A549 (cell line): ENCODE data around the gene PGM5. TPM values are rescaled to one million over a fixed set of nuclear protein-coding genes. Genes with fewer than 3 reads are reported as not detected.

ENCODE experiments used
- ATAC-seq, 2 experiments: fragments of 200-7000 bp in 1 of 2; fragments of >200 bp in 1 of 2; cut with Nextera tagmentation in 1 of 2; cut with Tn5 transposase in 1 of 2; 3 replicates each; pipeline versions ENCODE4 v1.8.0 to v1.9.1; 2018 to 2020; ENCODE audit warnings: mild to moderate bottlenecking in 1 of 2, moderate library complexity in 1 of 2
- CTCF ChIA-PET: fragments of 300-600 bp; sonication (Branson Sonifier 250); formaldehyde crosslinking; extraction: SDS; loops from one replicate; lab custom pipeline; 2021; ENCODE audit warnings: antibody characterized with exemption, inconsistent platforms; lab: Yijun Ruan, JAX
- POLR2A ChIA-PET: fragments of 350-600 bp; formaldehyde crosslinking; extraction: SDS; loops from one replicate; lab custom pipeline; 2021; ENCODE audit warnings: antibody characterized with exemption, inconsistent platforms; lab: Yijun Ruan, JAX
- DNase-seq, 2 experiments: peaks; one replicate each; pipeline versions ENCODE4 v3.0.0 to v3.0.0-alpha.2; 2011 to 2016; ENCODE audit warnings: low read depth in 1 of 2, low spot score in 1 of 2
- FAIRE-seq: peaks from 2 replicates; lab custom pipeline; 2011; peaks lifted over from hg19 to GRCh38; lab: Jason Lieb, UNC
- H3K27ac ChIP-seq, 2 experiments: fragments of >200 bp; sonication (Bioruptor Twin); formaldehyde crosslinking; 3 replicates each; pipeline ENCODE4 v1.5.1; 2016 to 2017
- H3K4me1 ChIP-seq: fragments of >200 bp; sonication (Bioruptor Twin); formaldehyde crosslinking; 3 replicates; pipeline ENCODE4 v1.6.1; 2016
- H3K4me2 ChIP-seq: fragments of >200 bp; sonication (Bioruptor Twin); formaldehyde crosslinking; 3 replicates; pipeline ENCODE4 v1.6.1; 2016
- H3K4me3 ChIP-seq: fragments of >200 bp; sonication (Bioruptor Twin); formaldehyde crosslinking; 3 replicates; pipeline ENCODE4 v1.5.1; 2016
- H3K9me3 ChIP-seq: fragments of >200 bp; sonication (Bioruptor Twin); formaldehyde crosslinking; 3 replicates; pipeline ENCODE4 v1.6.1; 2016
- BHLHE40 ChIP-seq: IDR thresholded peaks from 2 replicates; pipeline ENCODE4 v1.6.1; 2012; ENCODE audit warnings: low read depth, low read length, inconsistent platforms
- CBX2 ChIP-seq: fragments of 200-600 bp; sonication (generic); IDR thresholded peaks from 2 replicates; pipeline ENCODE4 v1.6.1; 2016; ENCODE audit warnings: low read depth, mild to moderate bottlenecking, borderline replicate concordance
- EP300 ChIP-seq, 2 experiments: fragments of >200 bp; sonication (Bioruptor Twin); formaldehyde crosslinking; IDR thresholded peaks; 2 replicates in 1 of 2; 3 replicates in 1 of 2; pipeline ENCODE4 v1.6.1; 2016 to 2017
- FOXS1 ChIP-seq: fragments of 250-450 bp; sonication (Bioruptor Pico); IDR thresholded peaks from 2 replicates; pipeline ENCODE4 v1.5.0; 2020; ENCODE audit warnings: mild to moderate bottlenecking, moderate library complexity
- HDAC2 ChIP-seq: fragments of 200-600 bp; sonication (generic); IDR thresholded peaks from 2 replicates; pipeline ENCODE4 v1.6.1; 2016
- HOXB13 ChIP-seq: fragments of 250-450 bp; sonication (Bioruptor Pico); IDR thresholded peaks from 2 replicates; pipeline ENCODE4 v1.5.0; 2020; ENCODE audit warnings: low read depth, mild to moderate bottlenecking, moderate library complexity
- JUNB ChIP-seq: fragments of >200 bp; sonication (Bioruptor Twin); formaldehyde crosslinking; IDR thresholded peaks from 2 replicates; pipeline ENCODE4 v1.6.1; 2016
- KDM5A ChIP-seq: fragments of 200-600 bp; sonication (generic); IDR thresholded peaks from 2 replicates; pipeline ENCODE4 v1.6.1; 2016; ENCODE audit warnings: antibody characterized with exemption, mild to moderate bottlenecking
- MAZ ChIP-seq: fragments of 150-350 bp; IDR thresholded peaks from 2 replicates; pipeline ENCODE4 v1.6.1; 2014; ENCODE audit warnings: antibody characterized with exemption, low read depth, low read length, borderline replicate concordance
- MYC ChIP-seq: IDR thresholded peaks from 2 replicates; pipeline ENCODE4 v1.6.1; 2012; ENCODE audit warnings: mild to moderate bottlenecking, inconsistent platforms, low read length, improper control_type of control experiment, borderline replicate concordance
- POLR2A ChIP-seq: IDR thresholded peaks from 2 replicates; pipeline ENCODE4 v1.6.1; 2012; ENCODE audit warnings: mild to moderate bottlenecking, low read length
- RAD21 ChIP-seq, 2 experiments: fragments of >200 bp in 1 of 2; sonication (Bioruptor Twin) in 1 of 2; formaldehyde crosslinking in 1 of 2; IDR thresholded peaks in 1 of 2; conservative IDR thresholded peaks in 1 of 2; 2 replicates in 1 of 2; 3 replicates in 1 of 2; pipeline ENCODE4 v1.6.1; 2012 to 2018; ENCODE audit warnings: inconsistent platforms in 1 of 2
- SREBF2 ChIP-seq: fragments of 450-650 bp; IDR thresholded peaks from 2 replicates; pipeline ENCODE4 v1.6.1; 2014; ENCODE audit warnings: mild to moderate bottlenecking, moderate library complexity
- WGBS: methylation state at CpG from one replicate; pipeline ENCODE4 v1.1.6; 2017; ENCODE audit errors: missing lambda C conversion rate; 5-methylcytosine and 5-hydroxymethylcytosine counted together
- polyA plus RNA-seq, 4 experiments: library from polyadenylated mRNA; depleted of rRNA in 3 of 4; stranded (reverse); fragments of >200 nt; fragmentation: RNase III in 1 of 4; extraction: RNeasy Plus Mini Kit Qiagen cat#74134 plus additional on column Dnase treatment in 1 of 4; gene quantifications; 2 replicates in 3 of 4; 3 replicates in 1 of 4; pipeline ENCODE4 v1.2.3, GENCODE V29; 2011 to 2017
- TF ChIP-seq, protein P1 (sequence below): IDR thresholded peaks from 2 replicates; pipeline ENCODE4 v1.6.1; 2012; ENCODE audit warnings: low read depth, borderline replicate concordance
- TF ChIP-seq, protein P2 (sequence below): IDR thresholded peaks from 2 replicates; pipeline ENCODE4 v1.6.1; 2012
- TF ChIP-seq, protein P3 (sequence below): fragments of 150-350 bp; IDR thresholded peaks from 2 replicates; pipeline ENCODE4 v1.6.1; 2014; ENCODE audit warnings: low read depth, mild to moderate bottlenecking, low read length
- TF ChIP-seq, protein P4 (sequence below): fragments of >200 bp; sonication (Bioruptor Twin); formaldehyde crosslinking; IDR thresholded peaks from 3 replicates; pipeline ENCODE4 v1.5.1; 2016
- TF ChIP-seq, protein P5 (sequence below): fragments of >200 bp; sonication (Bioruptor Twin); formaldehyde crosslinking; IDR thresholded peaks from 2 replicates; pipeline ENCODE4 v1.6.1; 2016

Gene PGM5
- polyA plus RNA-seq, 2 of the 4 experiments (the other 2 are of a cell fraction), result 0.18 TPM; not detected in 1

DNA sequence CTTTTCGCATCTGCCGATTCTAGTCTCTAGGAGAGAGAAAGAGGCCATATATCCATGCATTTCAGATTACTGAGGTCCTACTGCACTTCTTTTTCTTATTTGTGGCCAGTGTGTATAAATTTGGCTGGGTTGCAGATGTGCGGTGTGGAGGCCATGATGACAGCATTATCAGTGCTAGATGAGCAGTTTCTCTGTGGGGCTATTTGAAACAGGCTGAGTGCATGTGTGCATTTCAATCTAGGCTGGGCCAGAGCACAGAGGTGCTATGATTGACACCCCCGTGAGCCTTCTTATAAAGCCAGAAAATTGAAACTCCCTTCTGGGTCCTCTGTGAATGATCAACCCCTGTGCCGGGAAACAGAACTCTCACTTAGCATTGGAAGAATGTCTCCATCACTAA lies 114.2 kb downstream of the PGM5 start:
- no peak for FAIRE-seq
- no peaks in the 10 kb centered on the region for H3K4me1 ChIP-seq
- no peak for ATAC-seq
- no peak overlapping the region for H3K4me3 ChIP-seq
- no peak overlapping the region for H3K27ac ChIP-seq
- WGBS, result 77% methylated on average over 5 of the region's 5 CpGs
- DNase-seq, result no peak
- no peak overlapping the region for H3K4me2 ChIP-seq
- CTCF ChIA-PET, result no interaction called here
- POLR2A ChIA-PET, result no interaction called here
- TF ChIP-seq MAZ (no peak), EP300 (IDR thresholded peaks at IDR 0.05) (no peak), BHLHE40 (no peak), JUNB (no peak), KDM5A (no peak), HOXB13 (no peak), CBX2 (no peak), MYC (no peak), SREBF2 (no peak)
- TF ChIP-seq, protein P1, sequence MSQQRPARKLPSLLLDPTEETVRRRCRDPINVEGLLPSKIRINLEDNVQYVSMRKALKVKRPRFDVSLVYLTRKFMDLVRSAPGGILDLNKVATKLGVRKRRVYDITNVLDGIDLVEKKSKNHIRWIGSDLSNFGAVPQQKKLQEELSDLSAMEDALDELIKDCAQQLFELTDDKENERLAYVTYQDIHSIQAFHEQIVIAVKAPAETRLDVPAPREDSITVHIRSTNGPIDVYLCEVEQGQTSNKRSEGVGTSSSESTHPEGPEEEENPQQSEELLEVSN, result no peak
- TF ChIP-seq, all 56 proteins: peak for 0
- H3K9me3 ChIP-seq, result no peaks in the 10 kb centered on the region

- POLR2A ChIA-PET, result no interaction called here
- H3K4me2 ChIP-seq, result no peak overlapping the region
- no peaks in the 10 kb centered on the region for H3K9me3 ChIP-seq
- H3K27ac ChIP-seq, result no peak overlapping the region
- TF ChIP-seq CBX2 (no peak), RAD21 (conservative IDR thresholded peaks at IDR 0.05 in 1 of 2, IDR thresholded peaks at IDR 0.05 in 1 of 2) (no peak), POLR2A (no peak)
- WGBS, result 15% methylated on average over 2 of the region's 2 CpGs
- no peak overlapping the region for H3K4me3 ChIP-seq
- no peaks in the 10 kb centered on the region for H3K4me1 ChIP-seq
- FAIRE-seq (no peak), DNase-seq (no peak), ATAC-seq (no peak)
- CTCF ChIA-PET, result no interaction called here
These were observed 115.7 kb downstream of the PGM5 start for GRCh38 chr9:68472119-68472518.

DNA sequence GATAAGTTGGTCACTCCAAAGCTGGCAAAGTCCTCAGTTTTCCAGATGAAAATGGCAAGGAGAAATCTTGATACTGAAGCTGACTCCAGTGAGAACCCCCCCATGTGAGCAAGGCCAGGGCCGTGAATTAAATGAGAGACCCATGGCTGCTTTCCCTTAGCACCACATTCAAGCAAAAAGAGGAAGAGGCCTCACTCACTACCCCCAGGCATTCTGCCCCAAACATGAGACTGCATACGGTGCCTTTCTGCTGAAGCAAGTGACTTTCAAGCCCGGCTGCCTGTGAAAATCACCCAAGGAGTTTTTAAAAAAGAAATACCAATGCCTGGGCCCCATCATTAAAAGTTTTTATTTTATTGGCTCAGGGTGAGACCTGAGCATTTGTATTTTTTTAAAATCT lies 117.4 kb downstream of the PGM5 start:
- DNase-seq (no peak), ATAC-seq (no peak), FAIRE-seq (no peak)
- Histone ChIP-seq H3K4me2 (no peak overlapping the region), H3K27ac (no peak overlapping the region), H3K9me3 (no peaks in the 10 kb centered on the region), H3K4me1 (no peaks in the 10 kb centered on the region), H3K4me3 (no peak overlapping the region)
- ChIA-PET CTCF (interaction anchor here (0.9 kb wide), 1 partner anchor 36 kb away, joined by 5 read pairs; no protein-coding TSS in a partner anchor), POLR2A (no interaction called here)
- TF ChIP-seq MAZ, result no peak
- no peak for TF ChIP-seq POLR2A
- TF ChIP-seq, protein P2, sequence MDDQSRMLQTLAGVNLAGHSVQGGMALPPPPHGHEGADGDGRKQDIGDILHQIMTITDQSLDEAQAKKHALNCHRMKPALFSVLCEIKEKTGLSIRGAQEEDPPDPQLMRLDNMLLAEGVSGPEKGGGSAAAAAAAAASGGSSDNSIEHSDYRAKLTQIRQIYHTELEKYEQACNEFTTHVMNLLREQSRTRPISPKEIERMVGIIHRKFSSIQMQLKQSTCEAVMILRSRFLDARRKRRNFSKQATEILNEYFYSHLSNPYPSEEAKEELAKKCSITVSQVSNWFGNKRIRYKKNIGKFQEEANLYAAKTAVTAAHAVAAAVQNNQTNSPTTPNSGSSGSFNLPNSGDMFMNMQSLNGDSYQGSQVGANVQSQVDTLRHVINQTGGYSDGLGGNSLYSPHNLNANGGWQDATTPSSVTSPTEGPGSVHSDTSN, result no peak
- 61% methylated on average over 3 of the region's 3 CpGs for WGBS

DNA sequence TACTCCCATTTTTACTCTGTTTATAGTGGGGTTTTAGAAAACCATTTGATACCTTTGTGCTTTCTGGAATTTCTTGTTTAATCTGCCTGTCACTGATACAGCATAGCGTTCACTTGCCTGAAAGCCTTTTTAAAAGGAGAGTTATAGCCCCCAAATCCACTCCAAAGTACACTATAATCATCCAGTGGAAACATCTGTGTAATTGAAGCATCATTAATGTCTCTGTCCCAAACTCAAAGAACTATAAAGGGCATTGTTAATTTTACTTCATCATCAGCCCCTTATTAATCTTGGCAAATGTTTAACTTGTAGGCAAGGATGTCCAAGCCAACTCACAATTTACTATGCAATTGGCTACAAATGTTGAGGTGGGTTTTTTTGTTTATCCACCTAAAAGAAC lies 120.0 kb downstream of the PGM5 start:
- Histone ChIP-seq H3K9me3 (no peaks in the 10 kb centered on the region), H3K27ac (no peak overlapping the region), H3K4me3 (no peak overlapping the region), H3K4me1 (no peaks in the 10 kb centered on the region), H3K4me2 (no peak overlapping the region)
- TF ChIP-seq MYC (no peak), BHLHE40 (no peak), HDAC2 (no peak), KDM5A (no peak), FOXS1 (CRISPR knock-in tag) (no peak)
- TF ChIP-seq, protein P3, sequence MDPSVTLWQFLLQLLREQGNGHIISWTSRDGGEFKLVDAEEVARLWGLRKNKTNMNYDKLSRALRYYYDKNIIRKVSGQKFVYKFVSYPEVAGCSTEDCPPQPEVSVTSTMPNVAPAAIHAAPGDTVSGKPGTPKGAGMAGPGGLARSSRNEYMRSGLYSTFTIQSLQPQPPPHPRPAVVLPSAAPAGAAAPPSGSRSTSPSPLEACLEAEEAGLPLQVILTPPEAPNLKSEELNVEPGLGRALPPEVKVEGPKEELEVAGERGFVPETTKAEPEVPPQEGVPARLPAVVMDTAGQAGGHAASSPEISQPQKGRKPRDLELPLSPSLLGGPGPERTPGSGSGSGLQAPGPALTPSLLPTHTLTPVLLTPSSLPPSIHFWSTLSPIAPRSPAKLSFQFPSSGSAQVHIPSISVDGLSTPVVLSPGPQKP, result no peak
- TF ChIP-seq, protein P4, sequence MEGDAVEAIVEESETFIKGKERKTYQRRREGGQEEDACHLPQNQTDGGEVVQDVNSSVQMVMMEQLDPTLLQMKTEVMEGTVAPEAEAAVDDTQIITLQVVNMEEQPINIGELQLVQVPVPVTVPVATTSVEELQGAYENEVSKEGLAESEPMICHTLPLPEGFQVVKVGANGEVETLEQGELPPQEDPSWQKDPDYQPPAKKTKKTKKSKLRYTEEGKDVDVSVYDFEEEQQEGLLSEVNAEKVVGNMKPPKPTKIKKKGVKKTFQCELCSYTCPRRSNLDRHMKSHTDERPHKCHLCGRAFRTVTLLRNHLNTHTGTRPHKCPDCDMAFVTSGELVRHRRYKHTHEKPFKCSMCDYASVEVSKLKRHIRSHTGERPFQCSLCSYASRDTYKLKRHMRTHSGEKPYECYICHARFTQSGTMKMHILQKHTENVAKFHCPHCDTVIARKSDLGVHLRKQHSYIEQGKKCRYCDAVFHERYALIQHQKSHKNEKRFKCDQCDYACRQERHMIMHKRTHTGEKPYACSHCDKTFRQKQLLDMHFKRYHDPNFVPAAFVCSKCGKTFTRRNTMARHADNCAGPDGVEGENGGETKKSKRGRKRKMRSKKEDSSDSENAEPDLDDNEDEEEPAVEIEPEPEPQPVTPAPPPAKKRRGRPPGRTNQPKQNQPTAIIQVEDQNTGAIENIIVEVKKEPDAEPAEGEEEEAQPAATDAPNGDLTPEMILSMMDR, result no peak
- TF ChIP-seq, protein P2, result no peak
- TF ChIP-seq, protein P5, sequence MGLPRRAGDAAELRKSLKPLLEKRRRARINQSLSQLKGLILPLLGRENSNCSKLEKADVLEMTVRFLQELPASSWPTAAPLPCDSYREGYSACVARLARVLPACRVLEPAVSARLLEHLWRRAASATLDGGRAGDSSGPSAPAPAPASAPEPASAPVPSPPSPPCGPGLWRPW, result no peak
- FAIRE-seq (no peak), DNase-seq (no peak), ATAC-seq (no peak)
- POLR2A ChIA-PET, result no interaction called here
- 38% methylated on average over 1 of the region's 1 CpG for WGBS
- CTCF ChIA-PET, result no interaction called here
